ENCODE results near the gene LGMN.
"Not testable (repeated sequence)": the region's sequence is repeated elsewhere in the genome, so short reads cannot be mapped to it uniquely, and the experiment has no call there.

Gene LGMN

GRCh38 chr14:92760524-92760805 lies 12.0 kb upstream of the LGMN start:
- DNase-seq (ENCODE audit: low spot score) = no peak

DNA sequence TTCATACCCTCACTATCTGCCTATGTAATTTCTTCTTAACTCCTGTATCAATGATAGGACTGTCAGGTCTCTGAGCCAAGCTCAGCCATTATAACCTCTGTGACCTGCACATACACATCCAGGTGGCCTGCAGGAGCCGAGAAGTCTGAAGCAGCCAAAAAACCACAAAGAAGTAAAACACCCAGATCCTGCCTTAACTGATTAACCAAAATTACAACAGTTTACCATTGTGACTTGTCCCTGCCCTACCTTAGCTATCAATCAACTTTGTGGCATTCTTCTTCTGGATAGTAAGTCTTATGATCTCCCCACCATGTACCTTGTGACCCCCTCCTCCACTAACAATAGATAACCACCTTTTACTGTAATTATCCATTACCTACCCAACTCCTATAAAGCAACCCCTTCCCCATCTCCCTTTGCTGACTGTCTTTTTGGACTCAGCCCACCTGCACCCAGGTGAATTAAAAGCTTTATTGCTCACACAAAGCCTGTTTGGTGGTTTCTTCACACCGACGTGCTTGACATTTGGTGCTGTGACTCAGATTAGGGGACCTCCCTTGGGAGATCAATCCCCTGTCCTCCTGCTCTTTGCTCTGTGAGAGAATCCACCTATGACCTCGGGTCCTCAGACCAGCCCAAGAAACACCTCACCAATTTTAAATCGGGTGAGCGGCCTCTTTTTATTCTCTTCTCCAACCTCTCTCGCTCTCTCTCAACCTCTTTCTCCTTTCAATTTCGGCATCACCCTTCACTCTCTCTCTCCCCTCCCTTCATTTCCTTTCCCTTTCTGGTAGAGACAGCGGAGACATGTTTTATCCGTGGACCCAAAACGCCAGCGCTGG lies 11.5 kb upstream of the LGMN start:
- DNase-seq (ENCODE audit: low spot score) = no peak

GRCh38 chr14:92759300-92759678 lies 10.9 kb upstream of the LGMN start:
- no peak for DNase-seq (ENCODE audit: low spot score)

- DNase-seq (ENCODE audit: low spot score) = no peak
These were observed 8.0 kb upstream of the LGMN start for GRCh38 chr14:92756446-92756845.

GRCh38 chr14:92755495-92755894 lies 7.1 kb upstream of the LGMN start:
- no peak for DNase-seq (ENCODE audit: low spot score)

- DNase-seq (ENCODE audit: low spot score) = no peak
These were observed 6.5 kb upstream of the LGMN start for GRCh38 chr14:92754966-92755365.

DNA sequence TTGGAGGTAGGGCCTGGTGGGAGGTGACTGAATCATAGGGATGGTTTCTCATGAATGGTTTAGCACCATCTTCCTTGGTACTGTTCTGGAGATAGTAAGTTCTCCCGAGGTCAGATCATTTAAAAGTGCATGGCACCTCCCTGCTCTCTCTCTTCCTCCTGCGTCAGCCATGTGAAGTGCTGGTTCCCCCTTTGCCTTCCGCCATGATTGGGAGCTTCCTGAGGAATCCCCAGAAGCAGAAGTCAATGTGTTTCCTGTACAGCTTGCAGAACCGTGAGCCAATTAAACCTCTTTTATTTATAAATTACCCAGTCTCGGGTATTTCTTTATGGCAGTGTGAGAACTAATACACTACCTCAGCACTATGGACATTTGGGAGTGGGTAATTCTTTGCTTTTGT lies 4.8 kb upstream of the LGMN start:
- no peak for DNase-seq (ENCODE audit: low spot score)

DNA sequence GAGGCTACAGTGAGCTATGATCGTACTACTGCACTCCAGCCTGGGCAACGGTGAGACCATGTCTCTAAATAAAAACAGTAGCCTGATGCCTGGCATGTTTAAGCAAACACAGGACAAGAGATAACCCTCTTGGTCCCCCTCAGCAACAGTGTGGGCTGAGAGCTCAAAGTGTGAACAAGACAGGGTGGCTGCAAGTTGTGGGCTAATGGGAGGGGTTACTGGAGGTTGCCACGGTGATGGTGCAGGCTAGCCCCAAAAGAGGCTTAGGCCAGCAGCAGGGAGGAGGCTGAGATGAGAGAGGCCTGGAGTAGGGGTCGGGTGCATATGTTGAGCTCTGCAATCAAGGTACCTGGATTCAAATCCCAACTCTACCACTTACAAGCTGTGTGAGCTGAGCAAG lies 3.4 kb upstream of the LGMN start:
- no peak for DNase-seq (ENCODE audit: low spot score)

DNA sequence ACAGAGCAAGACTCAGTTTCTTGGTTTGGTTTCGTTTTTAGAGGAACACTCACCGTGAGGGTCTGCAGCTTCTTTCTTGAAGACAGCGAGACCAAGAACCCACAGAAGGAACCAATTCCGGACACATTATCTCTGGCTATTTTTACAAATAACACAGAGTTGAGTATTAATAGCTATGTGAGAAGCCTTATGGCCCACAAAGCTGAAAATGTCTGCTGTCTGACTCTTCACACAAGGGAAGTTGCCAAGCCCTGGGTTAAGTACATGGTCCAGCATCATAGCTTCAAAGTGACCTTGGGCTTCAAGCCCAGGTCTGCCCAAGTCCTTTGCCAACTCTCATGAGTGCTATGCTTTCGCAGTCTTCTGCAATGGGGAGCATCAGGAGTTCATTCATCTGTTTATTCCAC lies 2.6 kb upstream of the LGMN start:
- no peak for DNase-seq (ENCODE audit: low spot score)

DNA sequence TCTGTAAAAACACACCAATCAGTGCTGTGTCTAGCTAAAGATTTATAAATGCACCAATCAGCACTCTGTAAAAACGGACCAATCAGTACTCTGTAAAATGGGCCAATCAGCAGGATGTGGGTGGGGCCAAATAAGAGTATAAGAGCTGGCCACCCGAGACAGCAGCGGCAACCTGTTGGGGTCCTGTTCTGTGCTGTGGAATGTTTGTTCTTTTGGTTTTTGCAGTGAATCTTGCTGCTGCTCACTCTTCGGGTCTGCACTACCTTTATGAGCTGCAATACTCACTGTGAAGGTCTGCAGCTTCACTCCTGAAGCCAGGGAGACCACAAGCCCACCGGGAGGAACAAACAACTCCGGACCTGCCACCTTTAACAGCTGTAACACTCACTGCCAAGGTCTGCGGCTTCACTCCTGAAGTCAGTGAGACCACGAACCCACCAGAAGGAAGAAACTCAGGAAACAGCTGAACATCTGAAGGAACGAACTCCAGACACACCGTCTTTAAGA lies 1.8 kb upstream of the LGMN start:
- DNase-seq (ENCODE audit: low spot score) = not testable (repeated sequence)

GRCh38 chr14:92747701-92748258 lies 647 bp downstream of the LGMN start:
- peak; percentile 22 for DNase-seq (ENCODE audit: low spot score)

DNA sequence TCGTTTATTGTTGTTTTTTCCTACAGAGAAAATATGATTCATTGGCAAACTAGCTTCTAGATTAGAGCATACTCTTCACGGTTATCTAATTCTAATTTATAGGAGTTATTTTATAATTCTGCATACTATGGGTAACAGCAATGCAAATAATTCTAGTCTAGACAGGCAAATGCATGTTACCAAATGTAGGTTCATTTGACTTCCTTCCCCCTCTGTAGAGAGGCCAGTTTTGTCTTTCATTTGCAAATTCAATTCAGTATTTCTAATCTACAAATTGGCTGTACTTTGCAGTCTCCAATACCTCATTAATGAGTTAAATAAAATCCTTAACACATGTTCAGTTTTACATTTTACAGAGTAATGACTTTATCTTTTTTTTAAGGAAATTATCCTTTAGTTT lies 4.2 kb downstream of the LGMN start:
- no peak for DNase-seq (ENCODE audit: low spot score)

- no peak for DNase-seq (ENCODE audit: low spot score)
These were observed 8.0 kb downstream of the LGMN start for GRCh38 chr14:92740440-92740839.

GRCh38 chr14:92737619-92738188 lies 10.7 kb downstream of the LGMN start:
- no peak for DNase-seq (ENCODE audit: low spot score)

GRCh38 chr14:92737206-92737605 lies 11.2 kb downstream of the LGMN start:
- no peak for DNase-seq (ENCODE audit: low spot score)

DNA sequence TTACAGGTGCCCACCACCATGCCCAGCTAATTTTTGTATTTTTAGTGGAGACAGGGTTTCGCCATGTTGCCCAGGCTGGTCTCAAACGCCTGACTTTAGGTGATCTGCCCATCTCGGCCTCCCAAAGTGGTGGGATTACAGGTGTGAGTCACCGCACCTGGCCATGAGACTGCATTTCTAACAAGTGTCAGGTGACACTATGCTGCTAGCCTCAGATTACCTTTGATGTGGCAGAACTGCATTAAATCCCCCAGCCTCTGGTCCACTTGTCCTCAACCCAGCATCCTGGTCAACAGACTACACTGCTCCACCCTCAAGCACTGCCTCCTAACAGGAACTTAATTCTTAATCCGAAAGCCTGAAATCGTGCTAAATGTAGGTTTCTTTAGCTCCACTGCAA lies 13.1 kb downstream of the LGMN start:
- DNase-seq (ENCODE audit: low spot score) = no peak

DNA sequence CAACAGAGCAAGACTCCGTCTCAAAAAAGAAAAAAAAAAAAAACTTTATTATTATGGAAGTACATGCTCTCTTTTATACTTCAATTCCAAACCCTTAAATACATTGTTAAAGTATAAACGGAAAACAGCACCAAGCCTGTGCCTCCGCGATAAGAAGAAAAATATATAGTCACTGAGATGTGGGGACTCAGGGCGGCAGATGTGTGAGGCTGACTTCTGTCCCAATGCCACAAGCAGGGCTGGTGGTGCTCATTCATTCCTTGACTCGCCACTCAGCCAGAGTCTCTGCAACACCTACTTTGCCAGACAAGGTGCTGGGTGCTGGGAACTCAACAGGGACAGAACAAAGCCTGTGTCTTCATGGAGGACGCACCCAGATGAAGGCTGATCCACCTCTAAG lies 13.8 kb downstream of the LGMN start:
- DNase-seq (ENCODE audit: low spot score) = no peak

- DNase-seq (ENCODE audit: low spot score) = no peak
These were observed 15.4 kb downstream of the LGMN start for GRCh38 chr14:92733007-92733406.

DNA sequence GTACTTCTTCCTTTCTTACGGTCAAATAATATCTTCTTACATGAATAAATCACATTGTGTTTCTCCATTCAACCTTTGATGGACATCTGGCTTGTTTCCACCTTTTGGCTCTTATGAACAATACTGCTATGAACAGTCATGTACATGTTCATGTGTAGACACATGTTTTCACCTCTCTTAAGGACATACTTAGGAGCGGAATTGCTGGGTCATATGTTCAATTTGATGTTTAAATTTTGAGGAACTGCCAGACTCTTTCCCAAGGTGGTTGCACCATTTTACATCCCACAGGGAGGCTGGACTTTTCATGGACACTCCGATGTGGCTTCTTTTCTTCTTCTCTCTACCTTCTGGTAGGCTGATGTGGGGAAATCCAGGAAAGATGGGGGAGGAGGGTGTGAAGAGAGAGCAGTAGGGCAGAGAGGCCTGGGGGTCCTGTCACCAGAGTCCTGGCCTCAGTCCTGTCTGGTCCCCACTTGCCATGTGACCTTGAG lies 16.8 kb downstream of the LGMN start:
- no peak for DNase-seq (ENCODE audit: low spot score)

- no peak for DNase-seq (ENCODE audit: low spot score)
These were observed 18.6 kb downstream of the LGMN start for GRCh38 chr14:92729634-92730358.

DNA sequence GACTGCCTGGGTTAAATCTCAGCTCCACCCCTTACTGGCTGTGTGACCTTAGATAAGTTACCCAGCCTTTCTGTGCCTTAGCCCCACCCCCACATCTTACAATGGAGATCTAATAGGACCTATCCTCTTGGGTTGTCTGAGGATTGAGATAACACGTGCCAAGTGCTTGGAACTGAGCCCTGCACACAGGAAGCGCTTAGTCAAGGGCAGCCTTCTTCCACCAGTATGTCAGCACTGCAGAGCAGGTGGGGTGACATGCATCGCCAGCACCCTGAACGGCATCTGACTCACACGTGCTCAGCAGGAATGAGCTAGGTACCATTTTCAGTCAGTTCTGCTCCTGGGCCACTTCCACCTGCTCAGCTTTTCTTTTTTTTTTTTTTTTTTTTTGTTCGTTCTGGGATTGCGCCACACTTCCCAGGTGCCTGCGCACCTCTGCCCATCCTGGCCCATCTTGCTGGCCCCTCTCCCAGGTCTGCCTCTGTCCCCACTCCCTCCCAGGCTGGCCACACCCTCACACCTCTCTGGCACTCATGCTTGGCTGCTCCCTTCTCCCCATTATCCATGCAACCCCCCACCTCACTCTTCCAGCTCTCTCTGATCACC lies 19.6 kb downstream of the LGMN start:
- DNase-seq (ENCODE audit: low spot score) = no peak

DNA sequence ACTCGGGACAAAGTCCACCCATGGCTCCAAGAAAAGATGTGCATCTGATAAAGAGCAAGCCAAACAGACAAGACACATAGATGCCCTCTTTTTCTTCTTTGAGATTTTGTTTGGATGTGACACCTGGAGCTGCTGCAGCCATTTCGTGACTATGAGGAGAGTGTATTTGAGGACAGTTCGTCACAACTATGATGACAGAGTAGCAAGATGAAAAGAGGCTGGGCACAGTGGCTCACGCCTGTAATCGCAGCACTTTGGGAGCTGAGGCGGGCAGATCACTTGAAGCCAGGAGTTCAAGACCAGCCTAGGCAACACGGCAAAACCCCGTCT lies 21.5 kb downstream of the LGMN start:
- no peak for DNase-seq (ENCODE audit: low spot score)
